Ishikawa (cell line): Measurements from ENCODE around the gene RIMS4.

ENCODE experiments used
- CEBPB ChIP-seq: IDR thresholded peaks from 2 replicates; pipeline ENCODE4 v1.6.1; 2012
- CREB1 ChIP-seq: IDR thresholded peaks from 2 replicates; pipeline ENCODE4 v1.6.1; 2012; ENCODE audit warnings: low read depth
- EP300 ChIP-seq: IDR thresholded peaks from 2 replicates; pipeline ENCODE4 v1.6.1; 2012; ENCODE audit warnings: borderline replicate concordance
- FOXM1 ChIP-seq: IDR thresholded peaks from 2 replicates; pipeline ENCODE4 v1.6.1; 2012; ENCODE audit warnings: low read depth, borderline replicate concordance
- MAX ChIP-seq: IDR thresholded peaks from 2 replicates; pipeline ENCODE4 v1.6.1; 2012
- NFIC ChIP-seq: IDR thresholded peaks from 2 replicates; pipeline ENCODE4 v1.6.1; 2012
- RAD21 ChIP-seq: IDR thresholded peaks from 2 replicates; pipeline ENCODE4 v1.6.1; 2012; ENCODE audit warnings: low read depth
- REST ChIP-seq: IDR thresholded peaks from 2 replicates; pipeline ENCODE4 v1.6.1; 2012; ENCODE audit warnings: low read depth, mild to moderate bottlenecking
- TAF1 ChIP-seq: IDR thresholded peaks from 2 replicates; pipeline ENCODE4 v1.6.1; 2012; ENCODE audit warnings: low read depth, mild to moderate bottlenecking
- TCF12 ChIP-seq: IDR thresholded peaks from 2 replicates; pipeline ENCODE4 v1.6.1; 2012; ENCODE audit warnings: low read depth
- TEAD4 ChIP-seq: IDR thresholded peaks from 2 replicates; pipeline ENCODE4 v1.6.1; 2012
- ZBTB7A ChIP-seq: IDR thresholded peaks from 2 replicates; pipeline ENCODE4 v1.6.1; 2012; ENCODE audit warnings: low read depth

GRCh38 chr20:44768854-44769480 is 41.4 kb downstream of the RIMS4 start:
- TF ChIP-seq REST, result no peak
- TF ChIP-seq ZBTB7A, result no peak
- no peak for TF ChIP-seq TEAD4
- TF ChIP-seq RAD21, result no peak
- TF ChIP-seq MAX, result no peak
- TF ChIP-seq TAF1, result no peak
- TF ChIP-seq FOXM1, result no peak
- TF ChIP-seq CEBPB, result no peak
- no peak for TF ChIP-seq TCF12
- no peak for TF ChIP-seq EP300
- TF ChIP-seq CREB1, result no peak
- no peak for TF ChIP-seq NFIC
